ENCODE measurements around the gene ADAMTS20.
"Not testable (repeated sequence)": the region's sequence is repeated elsewhere in the genome, so short reads cannot be mapped to it uniquely, and the experiment has no call there.

ADAMTS20 gene

DNA sequence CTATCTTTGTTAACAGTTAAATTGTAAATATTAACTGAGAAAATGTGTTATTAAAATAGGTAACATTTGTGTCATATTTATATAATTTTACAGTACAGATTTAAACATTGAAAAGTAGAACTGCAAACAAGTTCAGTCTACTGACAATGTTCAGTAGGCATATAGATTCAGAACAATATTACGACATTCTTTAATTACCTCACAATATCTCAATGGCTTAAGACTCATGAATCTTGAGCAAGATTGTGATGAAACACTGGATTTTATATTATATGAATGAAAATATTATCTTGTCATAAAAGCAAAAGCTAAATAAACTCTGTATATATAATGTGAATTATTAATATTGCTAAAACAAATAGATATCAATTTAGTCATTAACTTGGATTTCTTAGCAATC, 194.9 kb downstream of the ADAMTS20 start:
- TF ChIP-seq, protein P1, sequence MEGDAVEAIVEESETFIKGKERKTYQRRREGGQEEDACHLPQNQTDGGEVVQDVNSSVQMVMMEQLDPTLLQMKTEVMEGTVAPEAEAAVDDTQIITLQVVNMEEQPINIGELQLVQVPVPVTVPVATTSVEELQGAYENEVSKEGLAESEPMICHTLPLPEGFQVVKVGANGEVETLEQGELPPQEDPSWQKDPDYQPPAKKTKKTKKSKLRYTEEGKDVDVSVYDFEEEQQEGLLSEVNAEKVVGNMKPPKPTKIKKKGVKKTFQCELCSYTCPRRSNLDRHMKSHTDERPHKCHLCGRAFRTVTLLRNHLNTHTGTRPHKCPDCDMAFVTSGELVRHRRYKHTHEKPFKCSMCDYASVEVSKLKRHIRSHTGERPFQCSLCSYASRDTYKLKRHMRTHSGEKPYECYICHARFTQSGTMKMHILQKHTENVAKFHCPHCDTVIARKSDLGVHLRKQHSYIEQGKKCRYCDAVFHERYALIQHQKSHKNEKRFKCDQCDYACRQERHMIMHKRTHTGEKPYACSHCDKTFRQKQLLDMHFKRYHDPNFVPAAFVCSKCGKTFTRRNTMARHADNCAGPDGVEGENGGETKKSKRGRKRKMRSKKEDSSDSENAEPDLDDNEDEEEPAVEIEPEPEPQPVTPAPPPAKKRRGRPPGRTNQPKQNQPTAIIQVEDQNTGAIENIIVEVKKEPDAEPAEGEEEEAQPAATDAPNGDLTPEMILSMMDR (IDR thresholded peaks at IDR 0.05; ENCODE audit: control extremely low read depth, extremely low read depth, low read depth, missing control alignments): no peak
- no peak for DNase-seq (ENCODE audit: extremely low spot score)
- CTCF ChIA-PET: no interaction called here
- POLR2A ChIA-PET: no interaction called here

DNA sequence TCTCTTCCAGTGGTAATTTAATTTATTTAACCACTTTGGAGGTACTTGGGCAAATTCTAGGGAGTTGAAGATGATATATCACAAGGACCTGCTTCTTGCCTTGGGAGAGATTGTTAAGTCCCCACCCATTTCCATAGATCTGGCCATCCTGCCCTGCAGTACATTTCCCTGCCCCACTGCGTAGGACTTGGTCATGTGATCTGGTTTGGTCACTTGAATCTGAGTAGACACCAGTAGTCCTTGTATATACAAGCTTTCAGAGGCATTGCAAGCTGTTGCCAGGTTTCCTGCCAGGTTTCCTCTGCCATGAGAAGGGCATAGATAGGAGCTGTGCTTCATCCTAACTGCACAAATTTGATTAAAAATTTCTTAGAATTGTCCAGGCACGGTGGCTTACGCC, 200.0 kb downstream of the ADAMTS20 start:
- TF ChIP-seq, protein P1 (IDR thresholded peaks at IDR 0.05; ENCODE audit: control extremely low read depth, extremely low read depth, low read depth, missing control alignments): no peak
- ChIA-PET POLR2A (no interaction called here), CTCF (no interaction called here)
- DNase-seq (ENCODE audit: extremely low spot score): no peak

DNA sequence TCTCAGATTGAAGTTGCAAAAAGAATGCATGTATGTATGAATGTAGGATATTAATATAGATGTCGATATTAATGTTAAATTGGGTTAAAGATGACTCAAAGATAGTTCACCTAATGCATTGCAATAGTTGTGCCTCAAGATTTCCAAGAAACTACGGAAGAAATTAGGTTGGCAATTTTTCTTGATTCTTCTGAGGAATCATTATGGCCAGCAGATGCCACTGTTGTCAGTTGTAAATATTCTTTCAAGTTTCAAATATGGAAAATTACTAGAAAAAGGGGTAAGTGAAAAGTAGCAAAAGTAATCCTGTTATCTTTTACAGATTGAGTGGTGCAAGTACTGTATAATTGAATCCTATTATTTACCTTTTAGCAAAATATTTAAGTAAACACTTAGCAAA, 202.1 kb downstream of the ADAMTS20 start:
- no peak for DNase-seq (ENCODE audit: extremely low spot score)
- ChIA-PET POLR2A (no interaction called here), CTCF (interaction anchor here (1.0 to 2.1 kb wide), 3 partner anchors 12 to 29 kb away, joined by 3 to 5 read pairs (median 5); no protein-coding TSS in a partner anchor)
- TF ChIP-seq, protein P1 (IDR thresholded peaks at IDR 0.05; ENCODE audit: control extremely low read depth, extremely low read depth, low read depth, missing control alignments): no peak

DNA sequence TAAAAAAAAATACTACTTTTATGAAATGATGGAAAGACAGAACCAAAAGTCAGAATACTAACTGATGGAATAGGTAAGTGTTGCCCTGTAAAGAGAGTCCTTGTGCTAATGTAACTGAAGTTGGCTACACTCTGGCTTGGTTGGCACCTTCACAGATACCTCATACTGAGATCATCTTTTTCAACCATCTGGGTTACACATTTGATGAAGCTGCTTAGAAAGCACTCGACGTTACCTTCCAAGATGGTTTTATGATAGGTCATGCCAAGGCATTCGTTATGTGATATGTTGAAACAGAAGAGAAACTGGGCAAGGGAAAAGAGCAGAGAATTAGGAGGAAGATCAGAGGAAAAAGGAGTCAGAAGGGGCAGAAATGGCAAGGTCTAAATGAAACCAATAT, 203.8 kb downstream of the ADAMTS20 start:
- ChIA-PET POLR2A (no interaction called here), CTCF (interaction anchor here (2.1 kb wide), 1 partner anchor 10 kb away, joined by 5 read pairs; no protein-coding TSS in a partner anchor)

DNA sequence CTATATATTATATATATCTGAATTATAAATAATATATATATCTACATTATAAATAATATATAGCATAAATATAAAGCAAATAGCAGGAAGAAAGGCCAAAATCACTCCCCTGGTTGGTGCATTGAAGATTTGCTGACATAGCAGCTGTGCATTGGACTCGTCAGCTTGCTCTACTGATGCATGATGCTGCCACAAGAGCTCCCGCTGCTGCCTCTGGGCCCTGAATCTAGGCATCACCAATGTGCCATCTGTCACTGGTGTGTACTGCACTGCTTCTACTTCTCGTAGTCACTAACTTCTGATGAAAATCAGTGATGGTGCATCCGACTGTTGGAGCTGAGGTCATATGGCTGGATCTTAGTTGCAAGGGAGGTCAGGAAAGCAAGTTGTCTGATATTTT, 205.0 kb downstream of the ADAMTS20 start:
- TF ChIP-seq, protein P1 (IDR thresholded peaks at IDR 0.05; ENCODE audit: control extremely low read depth, extremely low read depth, low read depth, missing control alignments): no peak
- ChIA-PET CTCF (interaction anchor here (2.9 kb wide), 1 partner anchor 11 kb away, joined by 12 read pairs; no protein-coding TSS in a partner anchor), POLR2A (no interaction called here)
- no peak for DNase-seq (ENCODE audit: extremely low spot score)

More for the DNA sequence above, 203.8 kb downstream of the ADAMTS20 start:
- no peak for DNase-seq (ENCODE audit: extremely low spot score)
- TF ChIP-seq, protein P1 (IDR thresholded peaks at IDR 0.05; ENCODE audit: control extremely low read depth, extremely low read depth, low read depth, missing control alignments): no peak

DNA sequence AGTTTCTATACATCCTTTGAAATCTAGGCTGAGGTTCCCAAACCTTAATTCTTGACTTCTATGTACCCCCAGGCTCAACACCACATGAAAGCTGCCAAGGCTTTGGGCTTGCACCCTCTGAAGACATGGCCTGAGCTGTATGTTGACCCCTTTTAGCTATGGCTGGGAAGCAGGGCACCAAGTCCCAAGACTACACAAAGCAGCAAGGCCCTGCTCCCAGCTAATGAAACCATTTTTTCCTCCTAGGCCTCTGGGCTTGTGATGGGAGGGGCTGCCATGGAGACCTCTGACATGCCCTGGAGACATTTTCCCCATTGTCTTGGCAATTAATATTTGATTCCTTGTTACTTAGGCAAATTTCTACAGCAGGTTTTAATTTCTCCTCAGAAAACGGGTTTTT, 207.0 kb downstream of the ADAMTS20 start:
- no peak for DNase-seq (ENCODE audit: extremely low spot score)
- TF ChIP-seq, protein P1 (IDR thresholded peaks at IDR 0.05; ENCODE audit: control extremely low read depth, extremely low read depth, low read depth, missing control alignments): no peak
- CTCF ChIA-PET: interaction anchor here (1.4 to 2.9 kb wide), 2 partner anchors 9 to 62 kb away, joined by 3 to 12 read pairs; no protein-coding TSS in a partner anchor
- POLR2A ChIA-PET: no interaction called here

DNA sequence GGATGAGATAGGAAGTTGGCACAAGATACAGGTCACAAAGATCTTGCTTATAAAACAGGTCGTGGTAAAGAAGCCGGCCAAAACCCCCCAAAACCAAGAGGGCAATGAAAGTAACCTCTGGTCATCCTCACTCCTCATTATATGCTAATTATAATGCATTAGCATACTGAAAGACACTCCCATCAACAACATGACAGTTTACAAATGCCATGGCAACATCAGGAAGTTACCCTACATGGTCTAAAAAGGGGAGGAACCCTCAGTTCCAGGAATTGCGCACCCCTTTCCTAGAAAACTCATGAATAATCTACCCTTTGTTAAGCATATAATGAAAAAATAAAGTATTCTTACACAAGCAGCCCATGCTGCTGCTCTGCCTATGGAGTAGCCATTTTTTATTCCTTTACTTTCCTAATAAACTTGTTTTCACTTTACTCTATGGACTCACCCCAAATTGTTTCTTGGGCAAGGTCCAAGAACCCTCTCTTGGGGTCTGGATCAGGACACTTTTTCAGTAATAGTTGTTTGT, 210.2 kb downstream of the ADAMTS20 start:
- DNase-seq (ENCODE audit: extremely low spot score); POLR2A ChIA-PET; CTCF ChIA-PET: not testable (repeated sequence)

Measured in GM10248 (cell line).